ENCODE data around the gene ACTR2. TPM values are rescaled to one million over a fixed set of nuclear protein-coding genes. Genes with fewer than 3 reads are reported as not detected.

Gene ACTR2
- total and polyA plus RNA-seq, 9 of the 15 experiments (the other 6 are each of a cell fraction or from before 2014, with no cell fraction given): 47.3 to 239 (median 108) TPM

DNA sequence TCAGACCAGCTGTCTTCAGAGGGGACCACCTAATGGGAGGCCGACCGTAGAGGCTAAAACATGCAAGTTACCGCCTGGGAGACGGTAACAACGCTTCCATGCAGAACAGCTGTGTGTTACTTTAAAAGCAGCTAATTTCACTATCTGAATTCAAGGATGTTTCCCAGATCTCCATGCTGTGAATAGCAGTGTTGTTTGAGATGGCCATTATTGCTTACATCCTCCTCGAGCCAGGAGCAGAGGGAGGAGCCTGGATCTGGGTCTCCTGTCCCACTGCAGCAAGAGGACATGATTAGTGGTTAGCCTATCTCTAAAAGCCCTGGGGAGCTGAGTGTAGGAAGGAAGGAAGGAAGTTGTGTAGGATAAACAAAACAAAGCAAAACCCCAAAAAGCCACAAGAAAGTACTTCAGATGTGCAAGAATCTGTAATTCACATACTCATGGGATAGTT is 50.9 kb downstream of the ACTR2 start (continued):
- TF ChIP-seq HNRNPLL (IDR thresholded peaks at IDR 0.05; ENCODE audit: low read depth, low read length, poor library complexity, severe bottlenecking) (no peak), ZNF143 (CRISPR knock-in tag; IDR thresholded peaks at IDR 0.05) (no peak)
- TF ChIP-seq, protein P1, sequence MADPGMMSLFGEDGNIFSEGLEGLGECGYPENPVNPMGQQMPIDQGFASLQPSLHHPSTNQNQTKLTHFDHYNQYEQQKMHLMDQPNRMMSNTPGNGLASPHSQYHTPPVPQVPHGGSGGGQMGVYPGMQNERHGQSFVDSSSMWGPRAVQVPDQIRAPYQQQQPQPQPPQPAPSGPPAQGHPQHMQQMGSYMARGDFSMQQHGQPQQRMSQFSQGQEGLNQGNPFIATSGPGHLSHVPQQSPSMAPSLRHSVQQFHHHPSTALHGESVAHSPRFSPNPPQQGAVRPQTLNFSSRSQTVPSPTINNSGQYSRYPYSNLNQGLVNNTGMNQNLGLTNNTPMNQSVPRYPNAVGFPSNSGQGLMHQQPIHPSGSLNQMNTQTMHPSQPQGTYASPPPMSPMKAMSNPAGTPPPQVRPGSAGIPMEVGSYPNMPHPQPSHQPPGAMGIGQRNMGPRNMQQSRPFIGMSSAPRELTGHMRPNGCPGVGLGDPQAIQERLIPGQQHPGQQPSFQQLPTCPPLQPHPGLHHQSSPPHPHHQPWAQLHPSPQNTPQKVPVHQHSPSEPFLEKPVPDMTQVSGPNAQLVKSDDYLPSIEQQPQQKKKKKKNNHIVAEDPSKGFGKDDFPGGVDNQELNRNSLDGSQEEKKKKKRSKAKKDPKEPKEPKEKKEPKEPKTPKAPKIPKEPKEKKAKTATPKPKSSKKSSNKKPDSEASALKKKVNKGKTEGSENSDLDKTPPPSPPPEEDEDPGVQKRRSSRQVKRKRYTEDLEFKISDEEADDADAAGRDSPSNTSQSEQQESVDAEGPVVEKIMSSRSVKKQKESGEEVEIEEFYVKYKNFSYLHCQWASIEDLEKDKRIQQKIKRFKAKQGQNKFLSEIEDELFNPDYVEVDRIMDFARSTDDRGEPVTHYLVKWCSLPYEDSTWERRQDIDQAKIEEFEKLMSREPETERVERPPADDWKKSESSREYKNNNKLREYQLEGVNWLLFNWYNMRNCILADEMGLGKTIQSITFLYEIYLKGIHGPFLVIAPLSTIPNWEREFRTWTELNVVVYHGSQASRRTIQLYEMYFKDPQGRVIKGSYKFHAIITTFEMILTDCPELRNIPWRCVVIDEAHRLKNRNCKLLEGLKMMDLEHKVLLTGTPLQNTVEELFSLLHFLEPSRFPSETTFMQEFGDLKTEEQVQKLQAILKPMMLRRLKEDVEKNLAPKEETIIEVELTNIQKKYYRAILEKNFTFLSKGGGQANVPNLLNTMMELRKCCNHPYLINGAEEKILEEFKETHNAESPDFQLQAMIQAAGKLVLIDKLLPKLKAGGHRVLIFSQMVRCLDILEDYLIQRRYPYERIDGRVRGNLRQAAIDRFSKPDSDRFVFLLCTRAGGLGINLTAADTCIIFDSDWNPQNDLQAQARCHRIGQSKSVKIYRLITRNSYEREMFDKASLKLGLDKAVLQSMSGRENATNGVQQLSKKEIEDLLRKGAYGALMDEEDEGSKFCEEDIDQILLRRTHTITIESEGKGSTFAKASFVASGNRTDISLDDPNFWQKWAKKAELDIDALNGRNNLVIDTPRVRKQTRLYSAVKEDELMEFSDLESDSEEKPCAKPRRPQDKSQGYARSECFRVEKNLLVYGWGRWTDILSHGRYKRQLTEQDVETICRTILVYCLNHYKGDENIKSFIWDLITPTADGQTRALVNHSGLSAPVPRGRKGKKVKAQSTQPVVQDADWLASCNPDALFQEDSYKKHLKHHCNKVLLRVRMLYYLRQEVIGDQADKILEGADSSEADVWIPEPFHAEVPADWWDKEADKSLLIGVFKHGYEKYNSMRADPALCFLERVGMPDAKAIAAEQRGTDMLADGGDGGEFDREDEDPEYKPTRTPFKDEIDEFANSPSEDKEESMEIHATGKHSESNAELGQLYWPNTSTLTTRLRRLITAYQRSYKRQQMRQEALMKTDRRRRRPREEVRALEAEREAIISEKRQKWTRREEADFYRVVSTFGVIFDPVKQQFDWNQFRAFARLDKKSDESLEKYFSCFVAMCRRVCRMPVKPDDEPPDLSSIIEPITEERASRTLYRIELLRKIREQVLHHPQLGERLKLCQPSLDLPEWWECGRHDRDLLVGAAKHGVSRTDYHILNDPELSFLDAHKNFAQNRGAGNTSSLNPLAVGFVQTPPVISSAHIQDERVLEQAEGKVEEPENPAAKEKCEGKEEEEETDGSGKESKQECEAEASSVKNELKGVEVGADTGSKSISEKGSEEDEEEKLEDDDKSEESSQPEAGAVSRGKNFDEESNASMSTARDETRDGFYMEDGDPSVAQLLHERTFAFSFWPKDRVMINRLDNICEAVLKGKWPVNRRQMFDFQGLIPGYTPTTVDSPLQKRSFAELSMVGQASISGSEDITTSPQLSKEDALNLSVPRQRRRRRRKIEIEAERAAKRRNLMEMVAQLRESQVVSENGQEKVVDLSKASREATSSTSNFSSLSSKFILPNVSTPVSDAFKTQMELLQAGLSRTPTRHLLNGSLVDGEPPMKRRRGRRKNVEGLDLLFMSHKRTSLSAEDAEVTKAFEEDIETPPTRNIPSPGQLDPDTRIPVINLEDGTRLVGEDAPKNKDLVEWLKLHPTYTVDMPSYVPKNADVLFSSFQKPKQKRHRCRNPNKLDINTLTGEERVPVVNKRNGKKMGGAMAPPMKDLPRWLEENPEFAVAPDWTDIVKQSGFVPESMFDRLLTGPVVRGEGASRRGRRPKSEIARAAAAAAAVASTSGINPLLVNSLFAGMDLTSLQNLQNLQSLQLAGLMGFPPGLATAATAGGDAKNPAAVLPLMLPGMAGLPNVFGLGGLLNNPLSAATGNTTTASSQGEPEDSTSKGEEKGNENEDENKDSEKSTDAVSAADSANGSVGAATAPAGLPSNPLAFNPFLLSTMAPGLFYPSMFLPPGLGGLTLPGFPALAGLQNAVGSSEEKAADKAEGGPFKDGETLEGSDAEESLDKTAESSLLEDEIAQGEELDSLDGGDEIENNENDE (IDR thresholded peaks at IDR 0.05; ENCODE audit: low read depth, low read length): no peak

All from K562 (cell line).